Measurements from ENCODE around the gene EHMT1. TPM values are rescaled to one million over a fixed set of nuclear protein-coding genes. Genes with fewer than 3 reads are reported as not detected.

EHMT1 gene
- total RNA-seq, 1 donor: 46.3 TPM

GRCh38 chr9:137878146-137878941 lies 259.5 kb downstream of the EHMT1 start:
- TF ChIP-seq, protein P1, sequence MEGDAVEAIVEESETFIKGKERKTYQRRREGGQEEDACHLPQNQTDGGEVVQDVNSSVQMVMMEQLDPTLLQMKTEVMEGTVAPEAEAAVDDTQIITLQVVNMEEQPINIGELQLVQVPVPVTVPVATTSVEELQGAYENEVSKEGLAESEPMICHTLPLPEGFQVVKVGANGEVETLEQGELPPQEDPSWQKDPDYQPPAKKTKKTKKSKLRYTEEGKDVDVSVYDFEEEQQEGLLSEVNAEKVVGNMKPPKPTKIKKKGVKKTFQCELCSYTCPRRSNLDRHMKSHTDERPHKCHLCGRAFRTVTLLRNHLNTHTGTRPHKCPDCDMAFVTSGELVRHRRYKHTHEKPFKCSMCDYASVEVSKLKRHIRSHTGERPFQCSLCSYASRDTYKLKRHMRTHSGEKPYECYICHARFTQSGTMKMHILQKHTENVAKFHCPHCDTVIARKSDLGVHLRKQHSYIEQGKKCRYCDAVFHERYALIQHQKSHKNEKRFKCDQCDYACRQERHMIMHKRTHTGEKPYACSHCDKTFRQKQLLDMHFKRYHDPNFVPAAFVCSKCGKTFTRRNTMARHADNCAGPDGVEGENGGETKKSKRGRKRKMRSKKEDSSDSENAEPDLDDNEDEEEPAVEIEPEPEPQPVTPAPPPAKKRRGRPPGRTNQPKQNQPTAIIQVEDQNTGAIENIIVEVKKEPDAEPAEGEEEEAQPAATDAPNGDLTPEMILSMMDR (IDR thresholded peaks at IDR 0.05; ENCODE audit: extremely low read depth, low read depth, low read length): no peak
- no peak overlapping the region for H2AFZ ChIP-seq (ENCODE audit: low read length)

GRCh38 chr9:137879052-137879451 lies 260.2 kb downstream of the EHMT1 start:
- Histone ChIP-seq H3K27me3 (ENCODE audit: insufficient read depth, low read length) (peaks cover 7% of the 10 kb centered on the region), H3K4me2 (ENCODE audit: insufficient read depth, low read length) (no peak overlapping the region), H3K4me1 (ENCODE audit: insufficient read depth, low read length) (no peaks in the 10 kb centered on the region), H3K79me2 (ENCODE audit: insufficient read depth, low read length) (no peaks in the 10 kb centered on the region), H3K36me3 (ENCODE audit: insufficient read depth, low read length) (no peaks in the 10 kb centered on the region), H3K27ac (ENCODE audit: low read depth, low read length) (no peak overlapping the region), H4K20me1 (ENCODE audit: insufficient read depth, low read length) (no peaks in the 10 kb centered on the region), H2AFZ (ENCODE audit: low read length) (no peak overlapping the region), H3K9me3 (ENCODE audit: low read depth, low read length) (no peaks in the 10 kb centered on the region), H3K4me3 (ENCODE audit: insufficient read depth, low read length) (no peak overlapping the region)
- TF ChIP-seq, protein P1 (IDR thresholded peaks at IDR 0.05; ENCODE audit: extremely low read depth, low read depth, low read length): no peak
- DNase-seq (ENCODE audit: insufficient read length, low spot score, missing footprints): peak; percentile 63

More at GRCh38 chr9:137878146-137878941, 259.5 kb downstream of the EHMT1 start:
- H3K27me3 ChIP-seq (ENCODE audit: insufficient read depth, low read length): peaks cover 7% of the 10 kb centered on the region
- H3K79me2 ChIP-seq (ENCODE audit: insufficient read depth, low read length): no peaks in the 10 kb centered on the region
- no peak overlapping the region for H3K4me3 ChIP-seq (ENCODE audit: insufficient read depth, low read length)
- no peak overlapping the region for H3K27ac ChIP-seq (ENCODE audit: low read depth, low read length)
- H3K4me2 ChIP-seq (ENCODE audit: insufficient read depth, low read length): peak overlapping the region; percentile 58
- H3K9me3 ChIP-seq (ENCODE audit: low read depth, low read length): no peaks in the 10 kb centered on the region
- no peaks in the 10 kb centered on the region for H4K20me1 ChIP-seq (ENCODE audit: insufficient read depth, low read length)
- no peaks in the 10 kb centered on the region for H3K36me3 ChIP-seq (ENCODE audit: insufficient read depth, low read length)
- no peaks in the 10 kb centered on the region for H3K4me1 ChIP-seq (ENCODE audit: insufficient read depth, low read length)
- DNase-seq (ENCODE audit: insufficient read length, low spot score, missing footprints): peak; percentile 95

GRCh38 chr9:137879566-137880150 lies 260.9 kb downstream of the EHMT1 start:
- Histone ChIP-seq H2AFZ (ENCODE audit: low read length) (no peak overlapping the region), H4K20me1 (ENCODE audit: insufficient read depth, low read length) (no peaks in the 10 kb centered on the region), H3K4me1 (ENCODE audit: insufficient read depth, low read length) (no peaks in the 10 kb centered on the region), H3K4me3 (ENCODE audit: insufficient read depth, low read length) (no peak overlapping the region), H3K4me2 (ENCODE audit: insufficient read depth, low read length) (no peak overlapping the region), H3K9me3 (ENCODE audit: low read depth, low read length) (no peaks in the 10 kb centered on the region), H3K27me3 (ENCODE audit: insufficient read depth, low read length) (peaks cover 7% of the 10 kb centered on the region), H3K79me2 (ENCODE audit: insufficient read depth, low read length) (no peaks in the 10 kb centered on the region), H3K36me3 (ENCODE audit: insufficient read depth, low read length) (no peaks in the 10 kb centered on the region), H3K27ac (ENCODE audit: low read depth, low read length) (no peak overlapping the region)
- TF ChIP-seq, protein P1 (IDR thresholded peaks at IDR 0.05; ENCODE audit: extremely low read depth, low read depth, low read length): no peak
- DNase-seq (ENCODE audit: insufficient read length, low spot score, missing footprints): peak; percentile 78
